ENCODE data around the gene MOSMO. TPM values are rescaled to one million over a fixed set of nuclear protein-coding genes. Genes with fewer than 3 reads are reported as not detected.
"Not testable (repeated sequence)": the region's sequence is repeated elsewhere in the genome, so short reads cannot be mapped to it uniquely, and the experiment has no call there.

MOSMO gene
- polyA plus RNA-seq, 1 experiment, result 7.3 TPM

DNA sequence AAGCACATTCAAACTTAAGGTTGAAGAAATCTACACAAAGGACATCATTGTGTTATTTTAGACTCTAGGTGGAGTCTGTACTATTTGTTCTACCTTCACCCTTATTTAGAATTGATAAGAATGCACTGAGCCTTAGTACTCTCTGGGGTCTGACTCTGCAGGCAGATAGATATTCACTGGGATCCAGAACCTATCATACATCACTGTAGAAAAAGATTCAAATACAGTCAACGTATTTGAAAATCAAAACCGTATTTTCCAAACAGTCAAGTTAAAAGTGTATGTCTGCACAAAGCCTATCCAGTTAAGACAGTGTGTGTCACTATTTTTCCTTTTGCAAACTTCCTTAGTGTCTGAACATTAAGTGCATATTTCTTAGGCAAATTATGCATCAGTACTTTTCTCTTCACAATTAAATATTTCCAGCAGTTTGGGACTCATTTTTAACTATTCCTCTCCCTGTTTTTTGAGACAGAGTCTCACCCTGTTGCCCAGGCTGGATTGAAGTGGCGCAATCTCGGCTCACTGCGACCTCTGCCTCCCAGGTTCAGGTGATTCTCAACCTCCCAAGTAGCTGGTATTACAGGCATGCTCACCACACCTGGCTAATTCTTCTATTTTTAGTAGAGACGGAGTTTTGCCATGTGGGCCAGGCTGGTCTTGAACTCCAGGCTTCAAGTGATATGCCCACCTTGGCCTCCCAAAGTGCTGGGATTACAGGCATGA, 22.3 kb downstream of the MOSMO start:
- no peak for DNase-seq (ENCODE audit: low read depth)
- ChIA-PET CTCF (interaction anchor here (1.3 kb wide), 1 partner anchor 48 kb away, joined by 3 read pairs; no protein-coding TSS in a partner anchor), POLR2A (no interaction called here)
- Histone ChIP-seq H3K27me3 (ENCODE audit: control insufficient read depth, insufficient read depth, low read length) (no peaks in the 10 kb centered on the region), H3K4me3 (ENCODE audit: low read depth, low read length) (no peak overlapping the region), H3K36me3 (ENCODE audit: control insufficient read depth, insufficient read depth, low read length) (no peaks in the 10 kb centered on the region)
- TF ChIP-seq, protein P1, sequence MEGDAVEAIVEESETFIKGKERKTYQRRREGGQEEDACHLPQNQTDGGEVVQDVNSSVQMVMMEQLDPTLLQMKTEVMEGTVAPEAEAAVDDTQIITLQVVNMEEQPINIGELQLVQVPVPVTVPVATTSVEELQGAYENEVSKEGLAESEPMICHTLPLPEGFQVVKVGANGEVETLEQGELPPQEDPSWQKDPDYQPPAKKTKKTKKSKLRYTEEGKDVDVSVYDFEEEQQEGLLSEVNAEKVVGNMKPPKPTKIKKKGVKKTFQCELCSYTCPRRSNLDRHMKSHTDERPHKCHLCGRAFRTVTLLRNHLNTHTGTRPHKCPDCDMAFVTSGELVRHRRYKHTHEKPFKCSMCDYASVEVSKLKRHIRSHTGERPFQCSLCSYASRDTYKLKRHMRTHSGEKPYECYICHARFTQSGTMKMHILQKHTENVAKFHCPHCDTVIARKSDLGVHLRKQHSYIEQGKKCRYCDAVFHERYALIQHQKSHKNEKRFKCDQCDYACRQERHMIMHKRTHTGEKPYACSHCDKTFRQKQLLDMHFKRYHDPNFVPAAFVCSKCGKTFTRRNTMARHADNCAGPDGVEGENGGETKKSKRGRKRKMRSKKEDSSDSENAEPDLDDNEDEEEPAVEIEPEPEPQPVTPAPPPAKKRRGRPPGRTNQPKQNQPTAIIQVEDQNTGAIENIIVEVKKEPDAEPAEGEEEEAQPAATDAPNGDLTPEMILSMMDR (IDR thresholded peaks at IDR 0.05; ENCODE audit: insufficient read depth, low read depth, low read length), result no peak

DNA sequence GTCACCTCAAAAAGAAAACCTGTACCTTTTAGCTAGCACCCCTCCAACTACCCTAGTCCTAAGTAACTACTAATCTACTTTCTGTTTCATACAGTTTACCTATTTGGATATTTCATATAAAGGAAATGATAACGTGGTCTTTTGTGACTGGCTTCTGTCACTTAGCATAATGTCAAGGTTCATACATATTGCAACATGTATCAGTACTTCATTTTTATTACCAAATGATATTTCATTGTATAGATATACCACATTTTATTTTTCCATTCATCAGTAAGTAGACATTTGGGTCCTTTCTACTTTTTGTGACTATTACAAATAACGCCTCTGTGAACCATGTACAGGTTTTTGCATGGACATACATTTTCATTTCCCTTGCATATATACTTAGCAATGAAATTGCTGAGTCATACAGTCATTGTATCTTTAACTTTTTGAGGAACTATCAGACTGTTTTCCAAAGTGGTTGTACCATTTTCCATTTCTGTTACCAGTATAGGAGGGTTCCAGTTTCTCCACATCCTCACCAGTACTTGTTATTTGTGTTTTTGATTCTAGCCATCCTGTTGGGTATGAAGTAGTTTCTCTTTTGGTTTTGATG, 23.7 kb downstream of the MOSMO start:
- Histone ChIP-seq H3K36me3 (ENCODE audit: control insufficient read depth, insufficient read depth, low read length) (no peaks in the 10 kb centered on the region), H3K4me3 (ENCODE audit: low read depth, low read length) (no peak overlapping the region), H3K27me3 (ENCODE audit: control insufficient read depth, insufficient read depth, low read length) (no peaks in the 10 kb centered on the region)
- ChIA-PET CTCF (interaction anchor here (1.3 kb wide), 1 partner anchor 15 kb away, joined by 3 read pairs; no protein-coding TSS in a partner anchor), POLR2A (no interaction called here)
- TF ChIP-seq, protein P1 (IDR thresholded peaks at IDR 0.05; ENCODE audit: insufficient read depth, low read depth, low read length), result no peak
- DNase-seq (ENCODE audit: low read depth), result no peak

DNA sequence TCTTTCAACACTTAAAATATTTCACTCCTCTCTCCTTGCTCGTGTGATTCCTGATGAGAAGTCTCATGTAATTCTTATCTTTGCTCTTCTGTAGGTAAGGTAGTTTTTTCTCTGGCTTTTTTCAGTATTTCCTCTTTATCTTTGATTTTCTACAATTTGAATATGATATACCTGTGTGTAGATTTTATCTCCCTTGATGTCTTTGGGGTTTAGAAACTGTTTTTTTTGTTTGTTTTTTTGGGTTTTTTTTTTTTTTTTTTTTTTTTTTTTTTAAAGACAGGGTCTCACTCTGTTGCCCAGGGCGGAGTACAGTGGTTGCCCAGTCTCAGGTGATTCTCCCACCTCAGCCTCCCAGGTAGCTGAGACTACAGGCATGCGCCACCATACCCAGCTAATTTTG, 26.6 kb downstream of the MOSMO start:
- Histone ChIP-seq H3K4me3 (ENCODE audit: low read depth, low read length) (no peak overlapping the region), H3K27me3 (ENCODE audit: control insufficient read depth, insufficient read depth, low read length) (no peaks in the 10 kb centered on the region), H3K36me3 (ENCODE audit: control insufficient read depth, insufficient read depth, low read length) (peaks cover 2% of the 10 kb centered on the region; the same call in 1 of the 2 replicates)
- TF ChIP-seq, protein P1 (IDR thresholded peaks at IDR 0.05; ENCODE audit: insufficient read depth, low read depth, low read length), result no peak
- no peak for DNase-seq (ENCODE audit: low read depth)
- POLR2A ChIA-PET, result no interaction called here
- CTCF ChIA-PET, result interaction anchor here (1.3 kb wide), 1 partner anchor 43 kb away, joined by 3 read pairs; no protein-coding TSS in a partner anchor

DNA sequence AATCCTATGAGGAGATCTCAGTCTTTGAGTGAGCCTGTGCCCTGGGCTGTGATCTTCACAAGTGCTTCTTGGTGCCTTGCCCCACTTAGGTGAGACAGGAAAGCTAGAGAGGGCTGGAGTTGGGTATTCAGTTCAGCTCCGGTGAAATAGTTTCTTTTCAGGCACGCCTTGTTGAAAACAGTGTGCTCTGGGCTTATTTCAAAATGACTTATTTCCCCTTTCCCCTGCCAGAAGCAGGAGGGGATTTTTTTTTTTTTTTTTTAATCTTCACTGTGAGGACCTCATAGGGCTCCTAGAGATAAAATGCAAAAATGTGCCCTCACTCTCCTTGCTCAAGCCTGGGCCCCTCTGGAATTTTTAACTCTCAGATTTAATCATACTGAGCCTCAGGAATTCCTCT, 27.2 kb downstream of the MOSMO start:
- CTCF ChIA-PET, result interaction anchor here (1.3 kb wide), 1 partner anchor 43 kb away, joined by 3 read pairs; no protein-coding TSS in a partner anchor
- Histone ChIP-seq H3K27me3 (ENCODE audit: control insufficient read depth, insufficient read depth, low read length) (no peaks in the 10 kb centered on the region), H3K4me3 (ENCODE audit: low read depth, low read length) (no peak overlapping the region), H3K36me3 (ENCODE audit: control insufficient read depth, insufficient read depth, low read length) (peaks cover 2% of the 10 kb centered on the region; the same call in 1 of the 2 replicates)
- TF ChIP-seq, protein P1 (IDR thresholded peaks at IDR 0.05; ENCODE audit: insufficient read depth, low read depth, low read length), result no peak
- DNase-seq (ENCODE audit: low read depth), result no peak
- POLR2A ChIA-PET, result no interaction called here

DNA sequence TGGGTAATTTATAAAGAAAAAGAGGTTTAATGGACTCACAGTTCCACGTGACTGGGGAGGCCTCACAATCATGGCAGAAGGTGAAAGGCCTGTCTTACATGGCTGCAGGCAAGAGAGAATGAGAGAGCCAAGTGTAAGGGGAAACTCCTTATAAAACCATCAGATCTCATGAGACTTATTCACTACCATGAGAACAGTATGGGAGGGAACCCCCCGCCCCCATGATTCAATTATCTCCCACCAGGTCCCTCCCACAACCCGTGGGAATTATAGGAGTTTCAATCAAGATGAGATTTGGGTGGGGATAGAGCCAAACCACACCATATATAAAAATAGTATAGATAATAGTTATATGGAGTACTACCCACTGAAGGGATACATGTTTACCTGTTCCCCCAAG, 36.0 kb downstream of the MOSMO start:
- H3K4me3 ChIP-seq (ENCODE audit: low read depth, low read length); POLR2A ChIA-PET; CTCF ChIA-PET: not testable (repeated sequence)

DNA sequence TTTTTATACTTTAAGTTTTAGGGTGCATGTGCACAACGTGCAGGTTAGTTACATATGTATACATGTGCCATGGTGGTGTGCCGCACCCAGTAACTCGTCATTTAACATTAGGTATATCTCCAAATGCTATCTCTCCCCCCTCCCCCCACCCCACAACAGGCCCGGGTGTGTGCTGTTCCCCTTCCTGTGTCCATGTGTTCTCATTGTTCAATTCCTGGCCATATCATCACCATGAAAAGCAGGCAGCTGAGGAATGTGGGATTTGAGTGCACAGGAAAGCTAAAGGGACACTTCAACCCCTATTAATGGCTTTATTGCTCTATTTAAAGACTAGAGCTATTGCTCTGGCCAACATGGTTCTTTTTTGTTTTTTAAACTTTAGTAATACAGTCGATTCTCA, 38.0 kb downstream of the MOSMO start:
- POLR2A ChIA-PET; H3K36me3 ChIP-seq (ENCODE audit: control insufficient read depth, insufficient read depth, low read length); H3K4me3 ChIP-seq (ENCODE audit: low read depth, low read length); CTCF ChIA-PET; H3K27me3 ChIP-seq (ENCODE audit: control insufficient read depth, insufficient read depth, low read length); DNase-seq (ENCODE audit: low read depth): not testable (repeated sequence)

More for the DNA sequence above, 36.0 kb downstream of the MOSMO start:
- not testable (repeated sequence) for DNase-seq (ENCODE audit: low read depth); H3K27me3 ChIP-seq (ENCODE audit: control insufficient read depth, insufficient read depth, low read length); H3K36me3 ChIP-seq (ENCODE audit: control insufficient read depth, insufficient read depth, low read length)

All from BJ (cell line).